ENCODE measurements around the gene AFF4.
A peak's percentile ranks its signal among the peaks of the same experiment; 100 is the strongest.

AFF4 gene

GRCh38 chr5:132876020-132876759 lies 87.2 kb downstream of the AFF4 start:
- H3K9ac ChIP-seq (ENCODE audit: low read length): no peak overlapping the region
- H3K4me1 ChIP-seq (ENCODE audit: control insufficient read depth, insufficient read depth, low read length): peaks cover 5% of the 10 kb centered on the region
- no peak overlapping the region for H3K4me3 ChIP-seq (ENCODE audit: low read length)
- peaks cover 11% of the 10 kb centered on the region for H3K36me3 ChIP-seq (ENCODE audit: control insufficient read depth, insufficient read depth, low read length)
- no peak overlapping the region for H3K27ac ChIP-seq (ENCODE audit: low read depth, low read length)
- no peaks in the 10 kb centered on the region for H3K27me3 ChIP-seq (ENCODE audit: control insufficient read depth, insufficient read depth, low read length)

- peaks cover 13% of the 10 kb centered on the region for H3K36me3 ChIP-seq (ENCODE audit: control insufficient read depth, insufficient read depth, low read length)
Measured at GRCh38 chr5:132873930-132874271, 89.5 kb downstream of the AFF4 start.

GRCh38 chr5:132873119-132873929 lies 90.1 kb downstream of the AFF4 start, which contains the start of gene LEAP2:
LEAP2 (plus strand) TSS chr5:132873668; CDS start chr5:132873695, 27 bp downstream.
- Histone ChIP-seq H3K4me3 (ENCODE audit: low read length) (no peak within 1 kb of the TSS), H3K27ac (ENCODE audit: low read depth, low read length) (no peak within 1 kb of the TSS), H3K9ac (ENCODE audit: low read length) (no peak within 1 kb of the TSS), H3K36me3 (ENCODE audit: control insufficient read depth, insufficient read depth, low read length) (peaks cover 18% of the 10 kb centered on the region), H3K27me3 (ENCODE audit: control insufficient read depth, insufficient read depth, low read length) (no peaks in the 10 kb centered on the region), H3K4me1 (ENCODE audit: control insufficient read depth, insufficient read depth, low read length) (peaks cover 5% of the 10 kb centered on the region)

More at GRCh38 chr5:132873930-132874271, 89.5 kb downstream of the AFF4 start:
- H3K9ac ChIP-seq (ENCODE audit: low read length): no peak overlapping the region
- H3K27me3 ChIP-seq (ENCODE audit: control insufficient read depth, insufficient read depth, low read length): no peaks in the 10 kb centered on the region
- H3K27ac ChIP-seq (ENCODE audit: low read depth, low read length): no peak overlapping the region
- peaks cover 5% of the 10 kb centered on the region for H3K4me1 ChIP-seq (ENCODE audit: control insufficient read depth, insufficient read depth, low read length)
- no peak overlapping the region for H3K4me3 ChIP-seq (ENCODE audit: low read length)

DNA sequence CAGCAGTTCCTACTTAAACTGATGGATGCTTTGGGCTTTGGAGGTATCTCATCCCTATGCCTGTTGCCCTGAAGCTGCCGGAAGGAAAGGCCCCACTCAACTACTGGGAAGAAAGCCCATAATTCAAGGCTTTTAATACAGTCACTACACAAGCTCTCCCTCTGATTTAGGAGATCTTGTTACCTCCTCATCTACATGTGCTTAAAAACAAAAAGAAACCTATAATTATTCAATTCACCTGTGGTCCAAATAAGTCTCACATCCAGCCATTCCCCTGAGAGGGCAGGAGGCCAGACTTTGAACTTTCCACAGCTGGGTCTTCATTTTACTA lies 90.7 kb downstream of the AFF4 start:
- Histone ChIP-seq H3K36me3 (ENCODE audit: control insufficient read depth, insufficient read depth, low read length) (peaks cover 15% of the 10 kb centered on the region), H3K4me3 (ENCODE audit: low read length) (no peak overlapping the region), H3K9ac (ENCODE audit: low read length) (no peak overlapping the region), H3K4me1 (ENCODE audit: control insufficient read depth, insufficient read depth, low read length) (peaks cover 2% of the 10 kb centered on the region), H3K27ac (ENCODE audit: low read depth, low read length) (no peak overlapping the region), H3K27me3 (ENCODE audit: control insufficient read depth, insufficient read depth, low read length) (no peaks in the 10 kb centered on the region)

GRCh38 chr5:132871459-132872284 lies 91.8 kb downstream of the AFF4 start:
- H3K4me3 ChIP-seq (ENCODE audit: low read length): no peak overlapping the region
- H3K4me1 ChIP-seq (ENCODE audit: control insufficient read depth, insufficient read depth, low read length): peaks cover 7% of the 10 kb centered on the region
- H3K36me3 ChIP-seq (ENCODE audit: control insufficient read depth, insufficient read depth, low read length): peaks cover 15% of the 10 kb centered on the region
- no peak overlapping the region for H3K27ac ChIP-seq (ENCODE audit: low read depth, low read length)
- no peak overlapping the region for H3K9ac ChIP-seq (ENCODE audit: low read length)
- no peaks in the 10 kb centered on the region for H3K27me3 ChIP-seq (ENCODE audit: control insufficient read depth, insufficient read depth, low read length)

DNA sequence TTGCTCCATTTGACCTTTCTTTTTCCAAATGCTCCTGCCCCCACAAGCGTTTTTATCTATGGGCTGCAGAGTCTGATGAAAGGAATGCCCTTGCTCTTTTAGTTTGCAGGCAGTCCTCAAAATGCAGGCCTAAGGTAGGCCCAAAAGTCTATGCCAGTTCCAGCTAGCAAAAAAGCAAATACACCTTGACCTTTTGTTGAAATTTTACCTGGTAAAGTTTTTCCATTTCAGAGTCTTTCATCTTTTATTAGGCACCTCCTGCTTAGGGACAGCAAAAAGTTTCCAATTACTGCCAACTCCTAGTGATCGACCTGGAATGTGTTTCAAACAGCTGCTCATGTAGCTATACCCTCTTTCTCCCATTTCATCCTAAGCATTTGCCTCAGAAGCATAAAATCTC lies 92.6 kb downstream of the AFF4 start:
- Histone ChIP-seq H3K4me1 (ENCODE audit: control insufficient read depth, insufficient read depth, low read length) (peaks cover 7% of the 10 kb centered on the region), H3K27ac (ENCODE audit: low read depth, low read length) (no peak overlapping the region), H3K27me3 (ENCODE audit: control insufficient read depth, insufficient read depth, low read length) (no peaks in the 10 kb centered on the region), H3K4me3 (ENCODE audit: low read length) (no peak overlapping the region), H3K9ac (ENCODE audit: low read length) (no peak overlapping the region), H3K36me3 (ENCODE audit: control insufficient read depth, insufficient read depth, low read length) (peaks cover 15% of the 10 kb centered on the region)

DNA sequence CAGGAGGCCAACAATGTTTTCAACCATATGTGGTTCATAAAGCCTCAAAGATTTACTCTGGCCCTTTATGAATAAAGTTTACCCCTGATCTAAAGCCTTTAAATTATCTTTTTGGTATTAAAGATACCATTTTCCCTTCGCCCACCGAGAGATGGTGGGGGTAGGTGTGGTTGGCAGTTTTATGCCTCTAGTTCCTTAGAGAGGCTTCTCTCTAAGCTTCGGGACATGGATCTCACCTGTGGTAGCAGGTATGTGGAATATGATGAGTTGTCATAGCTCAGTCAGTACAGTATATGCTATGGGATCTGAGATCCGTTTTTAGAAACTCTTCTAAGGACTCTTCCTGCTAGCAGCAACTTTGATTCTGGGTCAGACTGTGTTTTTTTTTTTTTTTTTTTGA lies 94.7 kb downstream of the AFF4 start:
- H3K4me1 ChIP-seq (ENCODE audit: control insufficient read depth, insufficient read depth, low read length): peaks cover 7% of the 10 kb centered on the region
- H3K27ac ChIP-seq (ENCODE audit: low read depth, low read length): no peak overlapping the region
- no peak overlapping the region for H3K9ac ChIP-seq (ENCODE audit: low read length)
- no peak overlapping the region for H3K4me3 ChIP-seq (ENCODE audit: low read length)
- H3K36me3 ChIP-seq (ENCODE audit: control insufficient read depth, insufficient read depth, low read length): peaks cover 15% of the 10 kb centered on the region
- H3K27me3 ChIP-seq (ENCODE audit: control insufficient read depth, insufficient read depth, low read length): no peaks in the 10 kb centered on the region

DNA sequence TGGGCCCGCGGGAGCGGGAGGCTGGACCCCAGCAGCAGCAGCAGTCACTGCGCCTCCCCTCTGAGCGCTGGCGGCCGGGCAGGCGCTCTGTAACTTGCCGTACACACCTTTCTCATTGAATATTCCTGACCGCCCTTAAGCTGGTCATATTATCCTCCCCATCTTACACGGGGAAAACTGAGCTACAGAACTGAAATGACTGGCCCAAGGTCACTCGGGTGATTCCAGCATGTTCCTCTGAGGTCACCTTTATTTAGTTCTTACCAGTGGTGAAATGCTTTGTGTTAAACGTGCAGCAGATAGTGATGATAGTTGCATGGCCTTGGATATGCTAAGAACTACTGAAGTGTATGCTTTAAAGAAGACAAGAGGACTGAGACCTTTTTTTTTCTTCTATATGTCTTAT lies 96.4 kb downstream of the AFF4 start:
- Histone ChIP-seq H3K9ac (ENCODE audit: low read length) (peak overlapping the region; percentile 74), H3K27ac (ENCODE audit: low read depth, low read length) (peak overlapping the region; percentile 95), H3K27me3 (ENCODE audit: control insufficient read depth, insufficient read depth, low read length) (no peaks in the 10 kb centered on the region), H3K36me3 (ENCODE audit: control insufficient read depth, insufficient read depth, low read length) (peaks cover 12% of the 10 kb centered on the region), H3K4me1 (ENCODE audit: control insufficient read depth, insufficient read depth, low read length) (peaks cover 7% of the 10 kb centered on the region), H3K4me3 (ENCODE audit: low read length) (peak overlapping the region; percentile 93)

- H3K27ac ChIP-seq (ENCODE audit: low read depth, low read length): peak within 1 kb of the TSS; percentile 95
- H3K4me1 ChIP-seq (ENCODE audit: control insufficient read depth, insufficient read depth, low read length): peaks cover 7% of the 10 kb centered on the region
- H3K27me3 ChIP-seq (ENCODE audit: control insufficient read depth, insufficient read depth, low read length): no peaks in the 10 kb centered on the region
- peak within 1 kb of the TSS; percentile 74 for H3K9ac ChIP-seq (ENCODE audit: low read length)
- peak within 1 kb of the TSS; percentile 93 for H3K4me3 ChIP-seq (ENCODE audit: low read length)
- peaks cover 12% of the 10 kb centered on the region for H3K36me3 ChIP-seq (ENCODE audit: control insufficient read depth, insufficient read depth, low read length)
Measured at GRCh38 chr5:132866342-132867045, 96.9 kb downstream of the AFF4 start, which contains the start of the genes GDF9 and UQCRQ. GDF9 (minus strand) TSS chr5:132866469; CDS start chr5:132864533, 1,936 bp downstream. UQCRQ (plus strand) TSS chr5:132866642; CDS start chr5:132866882, 240 bp downstream.

GRCh38 chr5:132865668-132866341 lies 97.6 kb downstream of the AFF4 start:
- Histone ChIP-seq H3K4me1 (ENCODE audit: control insufficient read depth, insufficient read depth, low read length) (peaks cover 7% of the 10 kb centered on the region), H3K4me3 (ENCODE audit: low read length) (peak overlapping the region; percentile 93), H3K9ac (ENCODE audit: low read length) (peak overlapping the region; percentile 72), H3K36me3 (ENCODE audit: control insufficient read depth, insufficient read depth, low read length) (peaks cover 12% of the 10 kb centered on the region), H3K27me3 (ENCODE audit: control insufficient read depth, insufficient read depth, low read length) (no peaks in the 10 kb centered on the region), H3K27ac (ENCODE audit: low read depth, low read length) (peak overlapping the region; percentile 95)

GRCh38 chr5:132860742-132861141 lies 102.7 kb downstream of the AFF4 start:
- H3K27me3 ChIP-seq (ENCODE audit: control insufficient read depth, insufficient read depth, low read length): no peaks in the 10 kb centered on the region
- H3K36me3 ChIP-seq (ENCODE audit: control insufficient read depth, insufficient read depth, low read length): no peaks in the 10 kb centered on the region
- H3K27ac ChIP-seq (ENCODE audit: low read depth, low read length): no peak overlapping the region
- H3K4me1 ChIP-seq (ENCODE audit: control insufficient read depth, insufficient read depth, low read length): no peaks in the 10 kb centered on the region
- H3K9ac ChIP-seq (ENCODE audit: low read length): no peak overlapping the region
- no peak overlapping the region for H3K4me3 ChIP-seq (ENCODE audit: low read length)
